ENCODE data around the gene EBF4. TPM values are rescaled to one million over a fixed set of nuclear protein-coding genes. Genes with fewer than 3 reads are reported as not detected.
"Not testable (repeated sequence)": the region's sequence is repeated elsewhere in the genome, so short reads cannot be mapped to it uniquely, and the experiment has no call there.

The EBF4 gene
- total RNA-seq, 2 experiments from 2014 or later, result 1.5 to 4.4 TPM

- H2AFZ ChIP-seq (ENCODE audit: low read length), result no peak overlapping the region
- no peak overlapping the region for H3K4me2 ChIP-seq (ENCODE audit: low read length)
- intact Hi-C loops (cut with micrococcal nuclease; ENCODE audit: unreplicated experiment), result no loop called here
- H3K79me2 ChIP-seq (ENCODE audit: insufficient read depth, low read depth, low read length), result no peaks in the 10 kb centered on the region
- no peak for TF ChIP-seq CTCF (conservative IDR thresholded peaks at IDR 0.05; ENCODE audit: low read length)
- no peak for TF ChIP-seq EZH2phosphoT487 (IDR thresholded peaks at IDR 0.05; ENCODE audit: borderline replicate concordance, low read depth, low read length)
- no peaks in the 10 kb centered on the region for H3K4me1 ChIP-seq (ENCODE audit: insufficient read depth, low read length, poor library complexity, severe bottlenecking)
- no peak overlapping the region for H3K27ac ChIP-seq (ENCODE audit: low read depth, low read length, poor library complexity, severe bottlenecking)
- H3K9me3 ChIP-seq (ENCODE audit: low read length), result no peaks in the 10 kb centered on the region
- CTCF ChIA-PET (ENCODE audit: unreplicated experiment), result no interaction called here
- H4K20me1 ChIP-seq (ENCODE audit: insufficient read depth, low read length), result no peaks in the 10 kb centered on the region
- BruUV-seq (replicated peaks), result no TSS peak
- no peaks in the 10 kb centered on the region for H3K9me2 ChIP-seq (ENCODE audit: insufficient read depth, low read length)
- no peak for DNase-seq (ENCODE audit: low spot score)
- POLR2A ChIA-PET, result interaction anchor here (0.7 kb wide), 1 partner anchor 173 kb away, joined by 3 read pairs; no protein-coding TSS in a partner anchor
- H3K36me3 ChIP-seq (ENCODE audit: insufficient read depth, low read length), result no peaks in the 10 kb centered on the region
- no peak overlapping the region for H3K4me3 ChIP-seq (ENCODE audit: low read depth, low read length, poor library complexity, severe bottlenecking)
These were observed 2.8 kb downstream of the EBF4 start for GRCh38 chr20:2695206-2695983.

GRCh38 chr20:2695984-2696525, 3.5 kb downstream of the EBF4 start:
- H3K27ac ChIP-seq (ENCODE audit: low read depth, low read length, poor library complexity, severe bottlenecking); intact Hi-C loops (cut with micrococcal nuclease; ENCODE audit: unreplicated experiment); H3K4me2 ChIP-seq (ENCODE audit: low read length); H3K79me2 ChIP-seq (ENCODE audit: insufficient read depth, low read depth, low read length); POLR2A ChIA-PET; DNase-seq (ENCODE audit: low spot score); H3K4me3 ChIP-seq (ENCODE audit: low read depth, low read length, poor library complexity, severe bottlenecking); BruUV-seq (replicated peaks); H3K4me1 ChIP-seq (ENCODE audit: insufficient read depth, low read length, poor library complexity, severe bottlenecking); CTCF ChIA-PET (ENCODE audit: unreplicated experiment); H3K9me3 ChIP-seq (ENCODE audit: low read length); H4K20me1 ChIP-seq (ENCODE audit: insufficient read depth, low read length); H2AFZ ChIP-seq (ENCODE audit: low read length); H3K36me3 ChIP-seq (ENCODE audit: insufficient read depth, low read length); H3K9me2 ChIP-seq (ENCODE audit: insufficient read depth, low read length): not testable (repeated sequence)

- no peaks in the 10 kb centered on the region for H3K4me1 ChIP-seq (ENCODE audit: insufficient read depth, low read length, poor library complexity, severe bottlenecking)
- no peaks in the 10 kb centered on the region for H3K9me3 ChIP-seq (ENCODE audit: low read length)
- intact Hi-C loops (cut with micrococcal nuclease; ENCODE audit: unreplicated experiment), result no loop called here
- no peaks in the 10 kb centered on the region for H3K9me2 ChIP-seq (ENCODE audit: insufficient read depth, low read length)
- H3K36me3 ChIP-seq (ENCODE audit: insufficient read depth, low read length), result no peaks in the 10 kb centered on the region
- no peak overlapping the region for H3K4me2 ChIP-seq (ENCODE audit: low read length)
- H2AFZ ChIP-seq (ENCODE audit: low read length), result no peak overlapping the region
- no peak for DNase-seq (ENCODE audit: low spot score)
- H3K4me3 ChIP-seq (ENCODE audit: low read depth, low read length, poor library complexity, severe bottlenecking), result no peak overlapping the region
- BruUV-seq (replicated peaks), result no TSS peak
- CTCF ChIA-PET (ENCODE audit: unreplicated experiment), result no interaction called here
- POLR2A ChIA-PET, result no interaction called here
- no peak for TF ChIP-seq CTCF (conservative IDR thresholded peaks at IDR 0.05; ENCODE audit: low read length)
- TF ChIP-seq EZH2phosphoT487 (IDR thresholded peaks at IDR 0.05; ENCODE audit: borderline replicate concordance, low read depth, low read length), result no peak
- H3K79me2 ChIP-seq (ENCODE audit: insufficient read depth, low read depth, low read length), result no peaks in the 10 kb centered on the region
- no peak overlapping the region for H3K27ac ChIP-seq (ENCODE audit: low read depth, low read length, poor library complexity, severe bottlenecking)
- H4K20me1 ChIP-seq (ENCODE audit: insufficient read depth, low read length), result no peaks in the 10 kb centered on the region
These were observed 4.1 kb downstream of the EBF4 start for GRCh38 chr20:2696646-2697045.
